ENCODE results near the gene OR1M1.

DNA sequence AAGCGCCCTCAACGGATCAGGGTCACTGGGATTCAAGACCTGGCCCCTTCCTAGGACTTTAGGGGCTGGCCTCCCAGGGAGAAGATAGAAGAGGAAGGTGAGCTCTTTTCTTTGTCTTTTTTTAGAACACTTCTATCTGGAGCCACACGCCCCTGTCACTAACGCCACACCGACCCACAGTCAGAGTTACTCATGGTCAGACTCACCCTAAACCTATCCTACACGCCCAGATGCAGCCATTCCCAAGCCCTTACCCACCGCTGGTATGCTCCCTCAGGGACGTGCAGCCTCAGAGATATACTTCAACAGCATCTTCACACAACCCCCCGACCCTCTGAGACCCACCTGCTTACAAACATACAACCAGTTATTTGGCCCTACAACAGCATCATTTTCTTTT is 46.7 kb upstream of the OR1M1 start:
- TF ChIP-seq, protein P1, sequence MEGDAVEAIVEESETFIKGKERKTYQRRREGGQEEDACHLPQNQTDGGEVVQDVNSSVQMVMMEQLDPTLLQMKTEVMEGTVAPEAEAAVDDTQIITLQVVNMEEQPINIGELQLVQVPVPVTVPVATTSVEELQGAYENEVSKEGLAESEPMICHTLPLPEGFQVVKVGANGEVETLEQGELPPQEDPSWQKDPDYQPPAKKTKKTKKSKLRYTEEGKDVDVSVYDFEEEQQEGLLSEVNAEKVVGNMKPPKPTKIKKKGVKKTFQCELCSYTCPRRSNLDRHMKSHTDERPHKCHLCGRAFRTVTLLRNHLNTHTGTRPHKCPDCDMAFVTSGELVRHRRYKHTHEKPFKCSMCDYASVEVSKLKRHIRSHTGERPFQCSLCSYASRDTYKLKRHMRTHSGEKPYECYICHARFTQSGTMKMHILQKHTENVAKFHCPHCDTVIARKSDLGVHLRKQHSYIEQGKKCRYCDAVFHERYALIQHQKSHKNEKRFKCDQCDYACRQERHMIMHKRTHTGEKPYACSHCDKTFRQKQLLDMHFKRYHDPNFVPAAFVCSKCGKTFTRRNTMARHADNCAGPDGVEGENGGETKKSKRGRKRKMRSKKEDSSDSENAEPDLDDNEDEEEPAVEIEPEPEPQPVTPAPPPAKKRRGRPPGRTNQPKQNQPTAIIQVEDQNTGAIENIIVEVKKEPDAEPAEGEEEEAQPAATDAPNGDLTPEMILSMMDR (IDR thresholded peaks at IDR 0.05 in 4 of 5, conservative IDR thresholded peaks at IDR 0.05 in 1 of 5) = no peak
- TF ChIP-seq POLR2A (IDR thresholded peaks at IDR 0.05) = no peak
